IMR-90 (cell line): Measurements from ENCODE around the gene ZNF410.

ENCODE experiments used
- BHLHE40 ChIP-seq: fragments of 150-350 bp; IDR thresholded peaks from 2 replicates; pipeline ENCODE4 v1.6.1; 2016; ENCODE audit warnings: mild to moderate bottlenecking, low read depth, low read length
- CEBPB ChIP-seq: IDR thresholded peaks from 2 replicates; pipeline ENCODE4 v1.6.1; 2012; ENCODE audit warnings: low read depth, low read length, improper control_type of control experiment
- MAFK ChIP-seq: IDR thresholded peaks from 2 replicates; pipeline ENCODE4 v1.6.1; 2012; ENCODE audit warnings: low read depth, low read length, improper control_type of control experiment
- MXI1 ChIP-seq: IDR thresholded peaks from 2 replicates; pipeline ENCODE4 v1.6.1; 2012; ENCODE audit warnings: low read depth, mild to moderate bottlenecking, low read length, moderate library complexity, borderline replicate concordance
- POLR2A ChIP-seq: IDR thresholded peaks from 2 replicates; pipeline ENCODE4 v1.6.1; 2012; ENCODE audit warnings: mild to moderate bottlenecking, low read depth, low read length
- RAD21 ChIP-seq: IDR thresholded peaks from 2 replicates; pipeline ENCODE4 v1.6.1; 2012; ENCODE audit warnings: low read length, improper control_type of control experiment
- RCOR1 ChIP-seq: IDR thresholded peaks from 2 replicates; pipeline ENCODE4 v1.6.1; 2012; ENCODE audit warnings: mild to moderate bottlenecking, low read length, improper control_type of control experiment; ENCODE audit not compliant: insufficient replicate concordance
- SMC3 ChIP-seq: fragments of 150-350 bp; IDR thresholded peaks from 2 replicates; pipeline ENCODE4 v1.6.1; 2016; ENCODE audit warnings: low read depth, mild to moderate bottlenecking, antibody characterized with exemption, low read length, moderate library complexity
- TF ChIP-seq, protein P1 (sequence below): conservative IDR thresholded peaks from 2 replicates; pipeline ENCODE4 v1.5.1; 2012; ENCODE audit warnings: mild to moderate bottlenecking, low read depth, low read length, improper control_type of control experiment

DNA sequence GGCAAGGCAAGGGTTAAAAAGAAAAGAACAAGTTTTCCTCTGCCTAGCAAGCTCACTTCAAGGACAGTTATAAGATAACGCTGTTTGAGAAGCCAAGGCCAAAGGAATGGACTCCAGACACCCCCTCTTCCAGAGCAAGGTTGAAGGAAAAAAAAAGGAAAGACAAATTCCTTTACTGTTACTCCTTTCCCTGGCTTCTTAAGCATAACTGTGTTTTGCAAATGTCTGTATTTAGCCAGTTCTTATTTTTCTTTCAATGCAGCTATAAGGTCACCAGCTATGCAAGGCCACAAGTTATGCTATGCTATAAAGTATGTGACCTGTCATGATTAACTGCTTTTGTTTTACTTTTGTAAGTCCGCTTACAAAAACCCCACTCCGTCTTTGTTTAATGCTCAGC, 26.6 kb downstream of the ZNF410 start:
- TF ChIP-seq, protein P1, sequence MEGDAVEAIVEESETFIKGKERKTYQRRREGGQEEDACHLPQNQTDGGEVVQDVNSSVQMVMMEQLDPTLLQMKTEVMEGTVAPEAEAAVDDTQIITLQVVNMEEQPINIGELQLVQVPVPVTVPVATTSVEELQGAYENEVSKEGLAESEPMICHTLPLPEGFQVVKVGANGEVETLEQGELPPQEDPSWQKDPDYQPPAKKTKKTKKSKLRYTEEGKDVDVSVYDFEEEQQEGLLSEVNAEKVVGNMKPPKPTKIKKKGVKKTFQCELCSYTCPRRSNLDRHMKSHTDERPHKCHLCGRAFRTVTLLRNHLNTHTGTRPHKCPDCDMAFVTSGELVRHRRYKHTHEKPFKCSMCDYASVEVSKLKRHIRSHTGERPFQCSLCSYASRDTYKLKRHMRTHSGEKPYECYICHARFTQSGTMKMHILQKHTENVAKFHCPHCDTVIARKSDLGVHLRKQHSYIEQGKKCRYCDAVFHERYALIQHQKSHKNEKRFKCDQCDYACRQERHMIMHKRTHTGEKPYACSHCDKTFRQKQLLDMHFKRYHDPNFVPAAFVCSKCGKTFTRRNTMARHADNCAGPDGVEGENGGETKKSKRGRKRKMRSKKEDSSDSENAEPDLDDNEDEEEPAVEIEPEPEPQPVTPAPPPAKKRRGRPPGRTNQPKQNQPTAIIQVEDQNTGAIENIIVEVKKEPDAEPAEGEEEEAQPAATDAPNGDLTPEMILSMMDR = no peak
- TF ChIP-seq RAD21 (no peak), MAFK (no peak), RCOR1 (no peak), POLR2A (no peak), BHLHE40 (no peak), CEBPB (no peak), MXI1 (no peak), SMC3 (no peak)
